HG03139 (cell line): Measurements from ENCODE around the gene PTGFRN.

ENCODE experiments used
- ATAC-seq: cut with Tn5 transposase; IDR thresholded peaks from one replicate; pipeline ENCODE4 v1.9.1; 2021; ENCODE audit not compliant: unreplicated experiment

The PTGFRN gene

GRCh38 chr1:116940814-116941599, 31.3 kb downstream of the PTGFRN start:
- no peak for ATAC-seq

GRCh38 chr1:116941670-116942069, 32.0 kb downstream of the PTGFRN start:
- no peak for ATAC-seq

DNA sequence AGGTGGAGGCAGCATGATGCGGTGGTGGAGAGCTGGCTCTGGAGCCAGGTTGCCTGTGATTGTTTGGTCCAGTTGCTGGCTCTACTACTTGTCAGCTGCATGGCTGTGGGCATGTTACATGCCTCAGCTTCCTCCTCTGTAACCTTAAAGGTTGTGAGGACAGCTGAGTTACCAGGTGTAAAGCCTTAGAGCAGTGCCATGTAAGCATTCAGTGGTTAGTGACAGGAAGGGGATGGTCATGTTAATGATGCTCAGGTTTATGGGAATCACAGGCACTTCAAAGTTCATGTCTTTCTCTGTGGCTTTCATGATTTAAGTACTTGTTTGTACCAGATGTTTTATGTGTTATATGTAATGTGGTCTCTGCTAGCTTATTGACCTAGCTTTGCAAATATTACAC, 32.6 kb downstream of the PTGFRN start:
- ATAC-seq = no peak

- no peak for ATAC-seq
These were observed 33.7 kb downstream of the PTGFRN start for GRCh38 chr1:116943438-116943837.

DNA sequence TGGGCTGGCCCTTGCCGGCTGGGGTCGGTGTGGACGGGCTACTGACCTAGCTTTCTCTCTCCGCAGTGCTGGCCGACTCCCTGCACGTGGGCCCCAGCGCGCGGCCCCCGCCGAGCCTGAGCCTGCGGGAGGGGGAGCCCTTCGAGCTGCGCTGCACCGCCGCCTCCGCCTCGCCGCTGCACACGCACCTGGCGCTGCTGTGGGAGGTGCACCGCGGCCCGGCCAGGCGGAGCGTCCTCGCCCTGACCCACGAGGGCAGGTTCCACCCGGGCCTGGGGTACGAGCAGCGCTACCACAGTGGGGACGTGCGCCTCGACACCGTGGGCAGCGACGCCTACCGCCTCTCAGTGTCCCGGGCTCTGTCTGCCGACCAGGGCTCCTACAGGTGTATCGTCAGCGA, 34.9 kb downstream of the PTGFRN start:
- ATAC-seq = no peak

DNA sequence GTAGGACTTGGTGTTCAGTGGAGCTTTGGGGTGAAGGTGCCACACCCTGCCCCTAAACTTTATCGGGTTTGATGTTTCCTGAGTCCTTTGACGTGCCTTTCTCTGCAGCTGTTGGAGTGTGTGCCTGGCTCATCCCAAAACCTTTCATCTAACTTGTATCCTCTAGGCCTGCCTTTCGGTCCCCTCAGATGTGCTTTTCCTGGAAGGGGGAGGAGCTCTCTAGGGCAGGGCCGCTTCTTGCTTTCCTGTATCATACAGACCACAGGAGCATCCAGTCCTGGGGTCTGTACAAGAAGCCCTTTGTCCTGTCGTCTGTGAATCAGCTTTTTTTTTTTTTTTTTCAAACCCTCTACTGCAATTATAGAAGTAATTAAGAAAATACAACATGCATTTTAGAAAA, 35.7 kb downstream of the PTGFRN start:
- no peak for ATAC-seq

GRCh38 chr1:116945996-116946395, 36.3 kb downstream of the PTGFRN start:
- ATAC-seq = no peak

DNA sequence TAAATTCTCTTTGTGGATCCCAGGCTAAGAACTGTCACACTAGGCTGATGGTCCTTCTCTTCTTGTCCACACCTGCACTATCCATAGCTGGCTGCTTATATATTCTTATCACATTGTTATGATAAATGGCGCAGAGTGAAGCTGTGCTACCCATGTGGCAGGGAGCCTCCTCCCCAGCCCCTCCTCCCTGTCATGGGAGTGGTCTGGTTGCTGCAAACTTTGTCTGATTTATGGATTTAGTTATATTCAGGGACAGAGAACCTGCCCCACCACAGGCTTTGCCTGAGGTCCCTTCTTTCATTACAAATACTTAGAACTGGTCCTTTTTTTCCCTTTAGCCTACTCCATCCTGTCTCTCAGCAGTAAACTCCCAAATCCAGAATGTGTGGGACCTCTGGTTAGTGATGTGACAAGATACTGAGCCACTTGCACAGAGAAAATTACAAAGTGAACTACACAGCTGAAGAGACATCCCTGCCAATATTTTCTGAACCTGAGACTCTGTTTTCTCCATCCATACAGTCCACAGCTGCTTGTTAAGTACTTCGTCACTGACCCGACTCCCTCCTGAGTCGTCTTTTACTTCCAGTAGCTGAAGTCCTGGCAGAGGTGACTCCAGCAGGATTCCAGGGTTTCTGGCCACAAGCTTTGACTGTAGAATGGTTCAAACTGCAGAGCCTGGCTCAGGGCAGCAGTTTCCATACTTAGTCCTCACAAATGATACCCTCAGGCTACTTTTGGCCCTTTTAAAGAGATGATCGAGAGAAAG, 37.6 kb downstream of the PTGFRN start:
- no peak for ATAC-seq

DNA sequence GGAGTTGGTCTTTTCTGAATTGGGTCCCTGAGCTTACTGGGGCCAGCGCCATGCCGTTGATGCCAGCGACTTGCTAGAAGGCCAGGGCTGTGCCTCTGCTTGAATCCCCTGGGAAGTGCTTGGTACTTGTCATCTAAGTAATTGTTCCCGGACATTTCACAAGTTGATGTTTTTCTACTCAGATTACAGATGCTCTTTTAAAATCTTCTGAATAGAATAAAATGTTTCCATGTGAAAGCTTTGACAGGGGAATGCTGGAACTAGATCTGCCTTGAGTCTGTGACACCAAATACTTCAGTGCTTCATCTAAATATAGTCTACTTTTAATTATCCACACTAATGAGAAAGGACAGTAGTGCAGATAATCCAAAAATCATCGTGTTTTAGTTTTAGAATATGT, 38.3 kb downstream of the PTGFRN start:
- no peak for ATAC-seq

GRCh38 chr1:116948642-116949041, 38.9 kb downstream of the PTGFRN start:
- no peak for ATAC-seq

DNA sequence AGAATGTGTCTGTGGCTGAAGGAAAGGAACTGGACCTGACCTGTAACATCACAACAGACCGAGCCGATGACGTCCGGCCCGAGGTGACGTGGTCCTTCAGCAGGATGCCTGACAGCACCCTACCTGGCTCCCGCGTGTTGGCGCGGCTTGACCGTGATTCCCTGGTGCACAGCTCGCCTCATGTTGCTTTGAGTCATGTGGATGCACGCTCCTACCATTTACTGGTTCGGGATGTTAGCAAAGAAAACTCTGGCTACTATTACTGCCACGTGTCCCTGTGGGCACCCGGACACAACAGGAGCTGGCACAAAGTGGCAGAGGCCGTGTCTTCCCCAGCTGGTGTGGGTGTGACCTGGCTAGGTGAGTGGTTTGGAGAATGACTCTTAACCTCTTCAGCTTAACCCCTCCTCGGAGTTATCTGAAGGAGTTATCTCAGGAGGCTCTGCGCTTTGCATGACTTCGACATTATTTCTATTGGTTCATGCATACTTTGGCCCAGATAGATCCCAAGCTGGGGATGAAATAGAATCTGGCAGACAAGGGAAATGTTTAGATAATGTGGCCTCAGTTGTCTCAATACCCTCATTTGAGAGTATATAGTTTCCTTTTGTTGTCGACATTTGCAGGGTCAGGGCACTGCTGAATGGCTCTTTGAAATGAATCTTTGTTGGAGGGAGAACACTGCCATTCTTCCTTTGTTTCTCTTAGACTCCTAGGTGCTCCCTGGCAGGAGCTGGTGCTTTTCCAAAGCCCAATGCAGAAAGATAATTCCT, 39.7 kb downstream of the PTGFRN start:
- no peak for ATAC-seq

- ATAC-seq = no peak
These were observed 40.9 kb downstream of the PTGFRN start for GRCh38 chr1:116950517-116951199.

DNA sequence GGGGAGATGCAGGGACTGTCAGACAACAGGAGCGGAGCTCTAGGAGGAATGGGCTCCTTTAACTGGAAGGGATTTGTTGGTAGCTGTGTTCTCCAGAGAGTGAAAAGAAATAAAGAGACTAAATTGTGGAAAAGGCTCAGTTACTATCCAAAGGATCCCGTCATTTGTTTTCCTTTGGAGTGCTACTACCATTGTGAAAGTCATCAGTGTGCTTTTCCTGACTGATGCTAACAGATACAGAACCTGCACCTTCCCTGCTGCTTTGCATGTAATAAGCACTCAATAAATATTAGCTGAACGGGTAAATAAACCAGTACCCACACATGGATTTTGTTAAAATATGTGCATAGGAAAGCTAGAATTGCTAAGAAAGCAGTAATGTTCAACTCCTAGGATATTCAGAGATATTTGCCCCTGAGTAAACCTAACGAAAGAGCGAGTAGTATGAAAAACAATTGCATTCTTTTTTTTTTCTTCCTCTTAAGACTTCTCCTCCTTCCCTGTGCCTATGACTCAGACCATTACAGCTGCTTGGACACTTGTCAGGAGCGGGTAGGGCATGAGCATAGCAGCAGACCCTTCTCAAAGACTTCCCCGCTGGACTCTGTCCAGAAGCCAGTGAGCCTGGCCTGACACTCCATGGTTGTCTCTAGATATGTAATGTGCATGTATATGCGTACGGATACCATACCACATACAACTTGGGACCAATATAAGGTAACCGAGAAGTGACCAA, 41.7 kb downstream of the PTGFRN start:
- ATAC-seq = no peak

DNA sequence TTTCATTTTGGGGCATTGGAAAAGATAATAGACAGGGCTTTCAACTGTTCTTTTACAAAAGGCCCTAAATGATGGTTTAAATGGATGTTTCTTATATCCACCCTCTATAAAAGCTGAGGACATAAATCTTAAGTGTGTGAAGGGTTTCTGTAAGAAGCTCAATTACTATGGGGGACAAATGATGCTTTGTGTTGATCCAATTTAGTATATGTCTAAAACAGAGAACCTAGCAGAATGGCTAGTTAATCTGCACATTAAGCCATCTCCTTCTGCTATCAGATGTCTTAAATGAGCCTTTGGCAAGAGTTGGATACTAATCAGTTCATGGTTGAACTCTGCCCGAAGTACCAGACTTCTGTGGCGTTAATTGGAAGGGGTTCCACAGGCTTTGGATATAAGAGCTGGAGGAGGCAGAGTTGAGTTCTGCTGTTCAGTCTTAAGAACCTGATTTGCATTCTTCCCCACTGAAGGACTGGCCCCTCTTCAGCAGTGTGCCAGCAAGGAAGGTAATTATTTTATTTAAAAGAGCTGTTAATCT, 43.1 kb downstream of the PTGFRN start:
- ATAC-seq = no peak

GRCh38 chr1:116954440-116954839, 44.7 kb downstream of the PTGFRN start:
- no peak for ATAC-seq

DNA sequence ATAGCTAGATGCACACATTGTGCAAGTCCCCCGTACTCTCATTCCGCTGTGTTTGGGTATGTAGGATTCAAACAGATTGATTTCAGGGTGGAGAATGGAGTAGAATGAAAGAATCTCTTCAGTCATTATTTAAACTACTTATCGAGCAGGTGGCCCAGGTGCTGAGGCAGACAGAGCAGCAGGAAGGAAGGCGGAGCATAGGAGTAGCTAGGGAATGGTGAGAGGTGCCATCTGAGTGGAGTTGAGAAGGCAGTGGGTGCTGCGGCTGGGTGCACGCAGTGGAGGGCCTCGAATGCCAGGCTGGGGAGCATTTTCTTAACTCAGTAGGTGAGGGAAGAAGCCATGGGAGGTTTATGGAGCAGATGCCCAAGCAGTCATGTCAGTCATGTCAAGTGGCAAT, 46.7 kb downstream of the PTGFRN start:
- no peak for ATAC-seq

GRCh38 chr1:116957646-116958045, 47.9 kb downstream of the PTGFRN start:
- no peak for ATAC-seq

GRCh38 chr1:116958110-116958509, 48.4 kb downstream of the PTGFRN start:
- ATAC-seq = no peak

DNA sequence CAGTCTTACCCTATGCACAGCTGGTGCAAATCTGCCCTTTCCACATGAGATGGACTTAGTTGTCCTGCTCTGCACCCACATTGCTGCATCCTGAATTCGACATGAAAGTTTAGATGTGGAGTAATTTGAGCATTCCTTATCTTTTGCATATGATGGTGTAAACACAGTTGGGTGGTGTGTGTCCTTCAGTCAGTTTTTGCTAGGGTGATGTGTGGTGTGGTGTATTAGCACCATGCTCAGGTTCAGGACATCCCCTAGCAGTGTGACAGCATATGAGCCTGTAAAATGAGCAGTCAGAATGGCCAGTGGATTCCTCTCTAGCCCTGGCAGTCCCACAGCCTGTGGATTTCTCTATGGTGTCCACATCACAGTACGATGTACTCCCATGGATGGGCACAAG, 49.3 kb downstream of the PTGFRN start:
- no peak for ATAC-seq

DNA sequence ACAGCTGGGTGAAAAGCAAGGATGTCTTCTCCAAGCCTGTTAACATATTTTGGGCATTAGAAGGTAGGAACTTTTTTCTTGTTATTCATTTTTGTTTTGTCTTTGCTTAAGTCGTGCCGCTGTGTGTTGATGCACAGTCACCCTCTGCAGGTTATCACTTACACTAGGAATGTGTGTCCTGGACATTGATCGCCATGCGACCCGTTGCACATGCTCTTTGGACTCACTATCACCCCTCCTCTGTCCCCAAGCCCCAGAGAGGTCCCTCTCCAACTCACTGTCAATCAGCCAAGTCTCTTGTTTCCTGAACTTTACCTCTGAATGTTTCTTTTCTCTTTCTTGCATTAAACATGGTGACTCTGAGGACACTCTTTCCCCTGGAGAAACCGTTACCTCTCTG, 51.9 kb downstream of the PTGFRN start:
- no peak for ATAC-seq
